HG02623 (cell line): ENCODE measurements around the gene MRTO4.

Experiments
- ATAC-seq: cut with Tn5 transposase; IDR thresholded peaks from one replicate; pipeline ENCODE4 v1.9.1; 2021; ENCODE audit warnings: moderate library complexity; ENCODE audit not compliant: unreplicated experiment

MRTO4 gene

DNA sequence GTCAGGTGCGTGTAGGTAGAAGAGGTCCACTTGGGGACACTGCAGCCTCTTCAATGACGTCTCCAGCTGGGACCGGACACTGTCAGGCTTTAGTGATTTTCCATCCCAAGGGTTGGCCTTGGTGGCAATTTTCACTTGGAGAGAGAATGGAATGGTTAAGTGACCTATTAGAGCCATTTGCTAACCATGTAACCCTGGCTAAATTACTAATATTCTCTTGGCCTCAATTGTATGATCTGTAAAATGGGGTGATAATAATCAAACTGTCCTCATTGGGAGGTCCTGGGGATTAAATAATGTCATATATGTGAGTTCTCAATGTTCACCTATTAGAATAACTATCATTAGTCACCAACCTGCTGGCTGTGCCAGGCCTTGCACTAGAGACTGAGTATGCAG lies 56.9 kb downstream of the MRTO4 start:
- no peak for ATAC-seq

- ATAC-seq: no peak
These were observed 57.7 kb downstream of the MRTO4 start for GRCh38 chr1:19309123-19309813.
